Chondrocyte (in vitro differentiated cells): ENCODE measurements around the gene SOX1. TPM values are rescaled to one million over a fixed set of nuclear protein-coding genes. Genes with fewer than 3 reads are reported as not detected.

Experiments used
- DNase-seq: peaks from one replicate; pipeline ENCODE4 v3.0.0; 2021; ENCODE audit warnings: mixed read lengths, low spot score
- H3K27ac Mint-ChIP-seq: one replicate; pipeline ENCODE4 v1.8.0; 2021; ENCODE audit warnings: mild to moderate bottlenecking, moderate library complexity, mixed read lengths; ENCODE audit not compliant: unreplicated experiment
- H3K27me3 Mint-ChIP-seq: 2 replicates; pipeline ENCODE4 v1.8.0; 2021; ENCODE audit warnings: low read depth, mixed read lengths
- H3K36me3 Mint-ChIP-seq: 2 replicates; pipeline ENCODE4 v1.8.0; 2021; ENCODE audit warnings: low read depth, mixed read lengths
- H3K4me1 Mint-ChIP-seq: 2 replicates; pipeline ENCODE4 v1.8.0; 2021; ENCODE audit warnings: low read depth, mild to moderate bottlenecking, mixed read lengths
- H3K4me3 Mint-ChIP-seq: one replicate; pipeline ENCODE4 v1.8.0; 2021; ENCODE audit warnings: mild to moderate bottlenecking, moderate library complexity, mixed read lengths; ENCODE audit not compliant: unreplicated experiment
- H3K9me3 Mint-ChIP-seq: 2 replicates; pipeline ENCODE4 v1.8.0; 2021; ENCODE audit warnings: low read depth, mixed read lengths
- total RNA-seq: library from RNA; stranded (reverse); gene quantifications from 3 replicates; pipeline ENCODE4 v1.2.1, GENCODE V29; 2021
- TF ChIP-seq, protein P1 (sequence below): fragments of 200-600 bp; sonication (generic); IDR thresholded peaks from 2 replicates; pipeline ENCODE4 v1.5.0; 2021; ENCODE audit warnings: antibody characterized with exemption, mild to moderate bottlenecking, moderate library complexity

SOX1 gene
- total RNA-seq, 1 donor from 2014 or later: not detected

DNA sequence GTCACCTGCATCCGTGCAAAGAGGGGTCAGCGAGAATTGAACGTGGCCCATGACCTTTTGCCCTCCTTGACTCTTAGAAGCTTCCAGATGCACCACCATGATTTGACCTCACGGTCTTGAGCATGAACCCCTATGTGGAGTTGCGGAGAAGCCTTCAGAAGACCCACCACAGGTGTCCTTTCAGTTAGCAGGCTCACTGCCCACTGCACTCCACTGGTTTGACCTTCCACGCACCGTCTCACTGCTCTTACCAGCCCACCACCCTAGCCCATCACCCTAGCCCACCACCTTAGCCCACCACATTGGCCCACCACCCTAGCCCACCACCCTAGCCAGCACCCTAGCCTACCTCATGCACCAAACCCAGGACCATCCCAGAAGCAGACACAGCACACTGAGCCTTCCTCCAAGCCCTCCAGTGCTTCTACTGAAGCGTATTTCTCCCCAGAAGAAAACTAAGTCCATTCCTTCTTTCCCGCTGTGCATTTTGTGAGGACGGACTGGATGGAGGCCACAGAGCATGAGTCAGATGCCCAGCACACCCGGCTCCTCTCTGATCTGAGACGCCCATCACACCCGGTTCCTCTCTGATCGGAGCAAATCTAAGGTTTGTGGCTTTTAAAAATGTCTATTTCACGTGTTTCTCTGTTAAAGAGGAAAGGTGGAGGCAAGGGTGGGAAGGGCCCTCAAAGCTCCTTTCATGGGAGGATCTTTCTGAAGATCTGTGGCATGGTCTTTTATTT, 45.8 kb downstream of the SOX1 start:
- H3K4me1 Mint-ChIP-seq: no peaks in the 10 kb centered on the region

DNA sequence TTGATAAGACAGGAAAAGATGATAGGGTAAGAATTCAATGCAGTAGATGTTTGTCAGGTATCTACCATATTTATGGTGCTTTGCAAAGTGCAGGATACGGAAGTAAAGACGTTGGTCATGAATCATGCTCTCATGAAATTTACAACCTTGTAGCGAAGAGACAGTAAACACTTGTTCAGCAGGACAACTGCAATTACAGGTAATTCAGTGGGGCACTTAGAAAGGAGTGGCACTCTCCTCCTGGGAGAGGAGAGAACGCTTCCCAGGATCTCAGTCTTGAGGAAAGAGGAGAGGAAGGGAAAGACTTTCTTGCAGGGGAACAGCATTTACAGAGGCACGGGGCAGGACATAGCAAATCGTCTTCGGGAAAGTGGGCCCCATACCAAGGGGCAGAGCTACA, 46.4 kb downstream of the SOX1 start:
- no peaks in the 10 kb centered on the region for H3K9me3 Mint-ChIP-seq
- no peak overlapping the region for H3K4me3 Mint-ChIP-seq
- no peak for DNase-seq
- H3K36me3 Mint-ChIP-seq: no peaks in the 10 kb centered on the region
- TF ChIP-seq, protein P1, sequence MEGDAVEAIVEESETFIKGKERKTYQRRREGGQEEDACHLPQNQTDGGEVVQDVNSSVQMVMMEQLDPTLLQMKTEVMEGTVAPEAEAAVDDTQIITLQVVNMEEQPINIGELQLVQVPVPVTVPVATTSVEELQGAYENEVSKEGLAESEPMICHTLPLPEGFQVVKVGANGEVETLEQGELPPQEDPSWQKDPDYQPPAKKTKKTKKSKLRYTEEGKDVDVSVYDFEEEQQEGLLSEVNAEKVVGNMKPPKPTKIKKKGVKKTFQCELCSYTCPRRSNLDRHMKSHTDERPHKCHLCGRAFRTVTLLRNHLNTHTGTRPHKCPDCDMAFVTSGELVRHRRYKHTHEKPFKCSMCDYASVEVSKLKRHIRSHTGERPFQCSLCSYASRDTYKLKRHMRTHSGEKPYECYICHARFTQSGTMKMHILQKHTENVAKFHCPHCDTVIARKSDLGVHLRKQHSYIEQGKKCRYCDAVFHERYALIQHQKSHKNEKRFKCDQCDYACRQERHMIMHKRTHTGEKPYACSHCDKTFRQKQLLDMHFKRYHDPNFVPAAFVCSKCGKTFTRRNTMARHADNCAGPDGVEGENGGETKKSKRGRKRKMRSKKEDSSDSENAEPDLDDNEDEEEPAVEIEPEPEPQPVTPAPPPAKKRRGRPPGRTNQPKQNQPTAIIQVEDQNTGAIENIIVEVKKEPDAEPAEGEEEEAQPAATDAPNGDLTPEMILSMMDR: no peak
- no peak overlapping the region for H3K27ac Mint-ChIP-seq
- no peaks in the 10 kb centered on the region for H3K4me1 Mint-ChIP-seq
- peaks cover 63% of the 10 kb centered on the region for H3K27me3 Mint-ChIP-seq

More for the DNA sequence above, 45.8 kb downstream of the SOX1 start:
- Mint-ChIP-seq H3K9me3 (no peaks in the 10 kb centered on the region), H3K27ac (no peak overlapping the region), H3K4me3 (no peak overlapping the region), H3K36me3 (no peaks in the 10 kb centered on the region), H3K27me3 (peaks cover 68% of the 10 kb centered on the region)
- no peak for DNase-seq
- TF ChIP-seq, protein P1: no peak

DNA sequence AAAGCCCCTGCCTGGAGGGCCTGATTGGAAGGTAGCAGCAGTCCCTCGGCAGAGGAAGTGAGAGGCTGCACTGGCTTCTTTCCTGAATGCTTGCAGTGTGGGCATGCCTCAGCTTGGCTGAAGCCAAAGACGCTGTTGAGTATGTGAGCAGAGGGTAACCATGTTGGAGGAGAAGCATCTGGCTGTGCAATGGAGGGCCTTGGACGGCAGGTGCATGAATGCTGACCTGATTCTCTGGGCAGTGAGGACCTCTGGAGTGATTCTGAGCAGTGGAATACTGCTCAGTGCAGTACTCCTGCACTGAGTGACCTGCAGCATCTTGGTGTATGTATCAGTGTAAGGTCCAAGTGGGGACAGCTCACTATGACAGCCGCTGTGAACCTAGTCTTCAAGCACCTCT, 46.9 kb downstream of the SOX1 start:
- H3K4me3 Mint-ChIP-seq: no peak overlapping the region
- no peaks in the 10 kb centered on the region for H3K36me3 Mint-ChIP-seq
- no peak overlapping the region for H3K27ac Mint-ChIP-seq
- no peaks in the 10 kb centered on the region for H3K9me3 Mint-ChIP-seq
- H3K27me3 Mint-ChIP-seq: peaks cover 58% of the 10 kb centered on the region
- TF ChIP-seq, protein P1: no peak
- no peak for DNase-seq
- H3K4me1 Mint-ChIP-seq: no peaks in the 10 kb centered on the region

DNA sequence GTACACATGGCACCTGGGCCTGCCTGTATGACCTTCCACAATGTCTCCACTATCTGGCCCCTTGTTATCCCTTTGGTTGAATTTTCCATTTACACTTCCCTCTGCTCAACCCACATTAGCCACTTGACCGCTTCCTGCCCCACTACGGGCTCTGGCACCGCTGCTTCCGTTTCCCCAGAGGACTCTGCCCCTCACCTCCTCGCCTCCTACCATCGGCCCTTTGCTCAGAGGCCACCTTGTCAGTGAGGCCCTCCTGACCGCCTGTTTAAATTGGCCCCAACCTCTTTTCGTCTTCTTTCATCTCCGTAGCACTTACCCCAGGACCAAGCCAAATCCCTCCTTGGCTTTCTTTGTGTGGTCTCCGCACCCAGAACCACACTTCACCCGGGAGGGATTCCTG, 47.4 kb downstream of the SOX1 start:
- Mint-ChIP-seq H3K27me3 (peaks cover 59% of the 10 kb centered on the region), H3K27ac (no peak overlapping the region), H3K36me3 (no peaks in the 10 kb centered on the region), H3K9me3 (no peaks in the 10 kb centered on the region), H3K4me3 (no peak overlapping the region), H3K4me1 (no peaks in the 10 kb centered on the region)
- TF ChIP-seq, protein P1: no peak
- no peak for DNase-seq

DNA sequence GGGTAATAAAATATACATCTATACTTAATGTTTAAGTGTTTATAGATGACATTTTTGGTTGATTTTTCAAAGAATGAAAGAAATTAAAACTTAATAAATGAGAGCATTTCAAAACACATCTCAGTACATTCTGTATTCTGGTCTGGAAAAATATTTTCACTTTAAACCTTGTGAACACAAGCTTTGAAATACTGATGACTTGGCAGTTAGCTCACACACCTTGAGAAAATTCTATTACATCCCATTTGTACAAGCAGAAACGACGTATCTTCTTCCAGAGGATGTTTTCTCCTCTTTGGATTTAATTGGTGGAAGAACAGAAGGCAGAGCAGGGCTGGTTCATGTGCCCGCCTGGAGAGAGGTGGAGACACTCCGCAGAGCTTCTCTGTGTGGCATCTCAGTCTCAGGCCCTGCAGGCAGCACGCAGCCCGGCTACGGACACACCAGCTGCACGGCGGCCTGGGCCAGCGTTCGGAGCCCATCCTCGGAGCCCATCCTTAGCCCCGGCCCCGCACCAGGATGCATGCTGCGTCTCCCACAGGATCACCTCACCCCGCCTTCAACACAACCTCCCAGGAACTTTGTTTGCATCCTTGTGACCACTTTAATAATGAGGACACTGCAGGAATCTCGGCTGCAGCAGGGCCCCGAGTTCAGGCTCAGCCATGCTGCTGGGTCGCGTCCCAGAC, 48.6 kb downstream of the SOX1 start:
- Mint-ChIP-seq H3K4me1 (no peaks in the 10 kb centered on the region), H3K27me3 (peaks cover 59% of the 10 kb centered on the region), H3K27ac (no peak overlapping the region), H3K36me3 (no peaks in the 10 kb centered on the region), H3K4me3 (no peak overlapping the region), H3K9me3 (no peaks in the 10 kb centered on the region)
- DNase-seq: no peak
- TF ChIP-seq, protein P1: no peak
